Effector CD8-positive, alpha-beta T cell (primary cell): ENCODE results near the gene SPO11.

ENCODE experiments used
- DNase-seq: peaks from one replicate; lab custom pipeline; 2025; lab: John Stamatoyannopoulos, UW
- total RNA-seq, 4 experiments: gene quantifications; one replicate each; lab custom pipeline; 2026; lab: John Stamatoyannopoulos, UW

The SPO11 gene, protein sequence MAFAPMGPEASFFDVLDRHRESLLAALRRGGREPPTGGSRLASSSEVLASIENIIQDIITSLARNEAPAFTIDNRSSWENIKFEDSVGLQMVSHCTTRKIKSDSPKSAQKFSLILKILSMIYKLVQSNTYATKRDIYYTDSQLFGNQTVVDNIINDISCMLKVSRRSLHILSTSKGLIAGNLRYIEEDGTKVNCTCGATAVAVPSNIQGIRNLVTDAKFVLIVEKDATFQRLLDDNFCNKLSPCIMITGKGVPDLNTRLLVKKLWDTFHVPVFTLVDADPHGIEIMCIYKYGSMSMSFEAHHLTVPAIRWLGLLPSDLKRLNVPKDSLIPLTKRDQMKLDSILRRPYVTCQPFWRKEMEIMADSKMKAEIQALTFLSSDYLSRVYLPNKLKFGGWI
- total RNA-seq = 0 reads per million in 4 experiments

DNA sequence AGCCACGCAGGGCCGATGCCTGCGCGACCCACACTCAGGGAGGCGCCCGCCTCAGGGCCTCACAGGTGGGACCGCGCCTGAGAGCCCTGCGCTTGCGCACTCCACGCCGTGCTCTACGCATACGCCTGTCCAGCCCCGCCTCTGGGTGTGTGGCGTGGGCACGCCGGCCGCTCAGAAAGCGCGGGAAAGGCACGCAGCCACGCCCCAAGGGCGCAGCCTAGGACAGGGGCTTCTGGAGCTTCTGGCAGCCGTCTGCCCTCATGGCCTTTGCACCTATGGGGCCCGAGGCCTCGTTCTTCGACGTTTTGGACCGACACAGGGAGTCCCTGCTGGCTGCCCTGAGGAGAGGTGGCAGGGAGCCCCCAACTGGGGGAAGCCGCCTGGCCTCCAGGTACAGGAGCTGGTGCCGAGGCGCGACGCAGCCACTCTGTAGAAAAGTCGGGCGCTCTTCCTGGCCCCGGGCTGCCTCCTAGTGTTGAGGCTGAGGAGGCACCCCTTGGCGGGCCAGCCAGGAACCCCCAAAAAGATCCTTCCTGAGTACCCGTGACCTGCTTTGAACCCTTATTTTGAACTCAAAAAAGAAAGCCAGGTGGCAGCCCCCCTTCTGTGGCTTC, at the start of gene SPO11:
SPO11 (plus strand) TSS at position 196 of the 614 bp plus-strand sequence; CDS start at position 261, 65 bp downstream.
- no peak for DNase-seq

DNA sequence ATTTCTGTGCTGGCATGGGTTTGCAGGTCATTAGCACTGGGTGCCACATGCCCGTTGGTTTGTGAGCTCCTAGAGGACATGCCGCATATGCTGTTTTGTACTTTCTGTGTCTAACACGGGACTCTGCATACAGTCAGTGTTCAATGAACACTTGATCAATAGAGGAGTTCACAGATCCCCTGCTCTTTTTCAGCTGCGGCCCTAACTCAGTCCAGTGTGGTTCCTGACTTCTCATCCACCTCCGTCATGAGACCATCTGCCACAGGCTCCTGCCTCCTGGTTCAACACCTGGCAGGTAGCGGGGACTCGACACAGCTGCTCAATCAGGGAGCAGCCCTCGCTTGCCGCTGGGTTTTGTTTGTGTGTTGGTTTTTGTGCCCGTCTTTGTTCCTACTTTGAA, 49.4 kb upstream of the SPO11 start:
- no peak for DNase-seq

DNA sequence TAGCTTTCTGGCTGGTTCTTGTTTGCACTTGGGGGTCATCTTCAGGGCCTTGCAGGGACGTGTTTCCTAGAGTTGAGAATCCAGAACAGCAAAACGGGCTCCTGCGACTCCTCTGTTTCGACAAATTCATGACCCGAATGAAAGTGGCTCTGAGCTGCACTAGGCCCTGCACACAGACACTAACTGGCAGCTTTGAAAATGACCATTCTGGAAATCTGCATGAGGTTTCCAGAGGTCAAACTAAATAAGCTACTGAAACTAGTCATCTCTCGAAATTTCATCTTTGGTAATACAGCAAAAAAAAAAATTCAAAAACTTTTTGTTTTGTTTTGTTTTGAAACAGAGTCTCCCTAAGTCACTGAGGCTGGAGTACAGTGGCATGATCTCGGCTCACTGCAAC, 47.7 kb upstream of the SPO11 start:
- DNase-seq = no peak

DNA sequence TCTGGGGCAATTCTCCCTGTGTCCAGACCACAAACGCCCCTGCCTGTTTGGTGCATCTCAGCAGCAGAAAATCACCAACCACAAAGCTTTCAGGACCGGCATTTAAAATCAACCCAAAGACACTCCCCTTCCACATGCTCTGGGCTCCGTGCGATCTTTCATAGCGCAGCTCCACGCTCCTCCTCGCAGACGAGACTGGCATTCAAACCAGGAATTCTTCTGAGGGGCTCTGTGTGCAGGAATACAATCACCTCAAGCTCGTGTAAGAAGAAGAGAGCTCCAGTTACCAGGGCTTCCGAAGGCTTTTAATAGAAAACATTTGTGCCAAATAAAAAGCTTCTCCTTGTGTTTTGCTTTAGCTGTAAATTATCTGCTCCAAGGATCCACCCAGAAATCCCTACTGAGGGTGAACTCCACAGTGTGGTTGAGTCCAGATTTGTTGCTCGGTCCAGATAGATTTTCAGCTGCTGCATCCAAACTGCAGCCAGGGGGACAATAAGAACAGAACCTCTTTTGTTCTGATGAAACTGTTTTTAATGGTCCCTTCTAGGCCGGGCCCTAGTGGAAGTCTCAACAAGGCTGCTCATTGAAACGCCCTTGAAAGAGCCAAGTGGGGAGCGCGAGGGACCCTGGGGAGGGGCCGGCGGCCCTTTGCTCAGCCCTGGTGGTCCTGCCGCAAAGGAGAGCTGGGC, 46.8 kb upstream of the SPO11 start:
- no peak for DNase-seq

DNA sequence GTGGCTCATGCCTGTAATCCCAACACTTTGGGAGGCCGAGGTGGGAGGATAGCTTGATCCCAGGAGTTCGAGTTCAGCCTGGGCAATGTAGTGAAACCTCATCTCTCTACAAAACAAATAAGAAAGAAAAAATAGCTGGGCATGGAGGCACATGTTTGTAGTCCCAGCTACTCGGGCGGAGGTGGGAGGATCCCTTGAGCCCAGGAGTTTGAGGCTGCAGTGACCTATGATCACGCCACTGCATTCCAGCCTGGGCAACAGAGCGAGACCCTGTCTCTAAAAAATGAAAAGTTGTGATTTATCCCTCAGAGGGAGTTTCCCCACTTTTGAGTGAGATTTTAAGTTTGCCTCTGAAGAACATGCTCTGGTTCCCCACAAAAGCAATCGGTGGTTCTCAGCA, 45.7 kb upstream of the SPO11 start:
- DNase-seq = no peak

DNA sequence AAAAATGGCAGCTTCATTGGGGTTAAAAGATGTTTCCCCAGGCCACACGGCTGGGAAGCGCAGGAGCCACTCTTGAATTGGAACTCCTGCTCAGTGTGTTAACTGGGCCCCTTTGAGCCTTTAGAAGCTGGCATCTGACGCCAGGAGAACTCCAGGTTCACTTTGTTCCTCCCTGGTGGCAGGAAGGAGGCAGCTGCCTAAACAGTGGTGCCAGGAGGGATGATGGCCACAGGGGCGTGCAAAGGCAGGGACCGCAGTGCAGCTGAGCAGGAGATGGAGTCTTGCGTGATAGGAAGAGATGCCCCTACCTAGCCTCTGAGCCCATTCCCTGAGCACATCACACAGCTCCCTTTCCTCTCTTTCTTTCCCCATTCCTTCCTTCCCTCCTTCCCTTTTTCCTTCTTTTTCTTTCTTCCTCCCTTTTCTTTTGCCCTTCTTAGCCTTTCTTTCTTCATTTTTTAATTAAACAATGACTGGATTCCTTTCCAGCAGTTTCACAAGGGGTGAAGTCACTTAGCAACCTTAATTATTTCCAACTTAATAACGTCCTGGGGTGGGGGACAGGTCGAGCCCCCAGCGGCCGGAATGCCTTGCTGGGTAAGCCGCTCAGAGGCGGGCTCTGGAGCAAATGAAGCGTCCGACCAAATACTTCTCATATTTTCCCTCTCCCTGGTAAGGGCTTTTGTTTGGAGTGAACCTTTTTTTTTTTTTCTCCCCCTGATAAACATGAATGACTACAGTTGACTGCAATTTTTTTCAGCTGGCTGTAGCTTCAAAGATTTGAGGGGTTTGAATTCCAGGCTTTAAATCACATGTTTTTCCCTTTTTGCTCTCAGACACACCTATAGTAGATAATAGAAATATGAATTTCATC, 42.4 kb upstream of the SPO11 start:
- no peak for DNase-seq

DNA sequence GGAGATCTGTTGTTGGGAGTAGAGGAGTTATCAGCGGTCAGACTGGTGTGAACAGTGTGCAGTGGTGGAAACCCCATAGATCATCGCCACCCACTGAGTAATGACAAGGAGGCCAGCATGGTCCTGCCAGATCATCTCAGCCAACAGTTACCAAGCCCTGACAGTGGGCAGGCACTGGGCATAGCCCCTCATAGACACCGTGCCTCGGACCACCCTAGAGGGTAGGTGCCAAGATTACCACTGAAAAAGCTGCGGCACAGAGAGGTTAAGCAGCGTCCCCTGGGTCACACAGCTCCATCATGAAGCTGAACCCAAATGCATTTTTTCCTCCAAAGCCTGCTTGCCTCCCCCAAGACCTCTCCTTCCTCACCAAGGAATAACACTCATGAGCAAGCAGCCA, 41.7 kb upstream of the SPO11 start:
- DNase-seq = no peak

DNA sequence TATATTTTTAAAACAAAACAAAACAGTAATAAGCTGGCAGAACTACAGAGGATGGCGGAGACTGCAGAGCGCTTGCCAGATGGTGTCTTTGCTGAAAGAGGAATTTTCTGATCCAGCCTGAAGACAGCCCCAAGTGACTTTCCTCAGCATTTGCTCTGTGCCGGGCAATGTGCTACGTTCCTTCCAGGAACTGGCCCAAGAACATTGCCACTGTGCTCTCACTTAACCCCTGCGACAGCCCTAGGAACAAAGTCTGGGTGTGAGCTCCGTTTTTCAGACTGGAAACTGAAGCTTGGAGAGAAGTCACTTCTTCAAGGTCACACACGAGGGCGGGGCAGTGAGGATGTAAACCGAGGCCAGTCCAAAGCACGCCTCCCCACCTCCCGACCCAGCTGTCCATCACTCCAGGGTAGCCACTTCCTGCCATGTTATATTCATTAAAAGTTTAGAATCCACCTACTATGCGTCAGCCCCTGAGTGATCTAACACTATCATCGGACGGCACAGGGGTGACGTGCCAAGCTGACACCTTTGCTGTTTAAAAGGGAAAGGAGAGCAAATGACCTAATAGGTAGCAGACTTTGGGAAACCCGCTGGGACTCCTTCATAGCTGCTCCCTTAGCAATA, 40.8 kb upstream of the SPO11 start:
- no peak for DNase-seq

DNA sequence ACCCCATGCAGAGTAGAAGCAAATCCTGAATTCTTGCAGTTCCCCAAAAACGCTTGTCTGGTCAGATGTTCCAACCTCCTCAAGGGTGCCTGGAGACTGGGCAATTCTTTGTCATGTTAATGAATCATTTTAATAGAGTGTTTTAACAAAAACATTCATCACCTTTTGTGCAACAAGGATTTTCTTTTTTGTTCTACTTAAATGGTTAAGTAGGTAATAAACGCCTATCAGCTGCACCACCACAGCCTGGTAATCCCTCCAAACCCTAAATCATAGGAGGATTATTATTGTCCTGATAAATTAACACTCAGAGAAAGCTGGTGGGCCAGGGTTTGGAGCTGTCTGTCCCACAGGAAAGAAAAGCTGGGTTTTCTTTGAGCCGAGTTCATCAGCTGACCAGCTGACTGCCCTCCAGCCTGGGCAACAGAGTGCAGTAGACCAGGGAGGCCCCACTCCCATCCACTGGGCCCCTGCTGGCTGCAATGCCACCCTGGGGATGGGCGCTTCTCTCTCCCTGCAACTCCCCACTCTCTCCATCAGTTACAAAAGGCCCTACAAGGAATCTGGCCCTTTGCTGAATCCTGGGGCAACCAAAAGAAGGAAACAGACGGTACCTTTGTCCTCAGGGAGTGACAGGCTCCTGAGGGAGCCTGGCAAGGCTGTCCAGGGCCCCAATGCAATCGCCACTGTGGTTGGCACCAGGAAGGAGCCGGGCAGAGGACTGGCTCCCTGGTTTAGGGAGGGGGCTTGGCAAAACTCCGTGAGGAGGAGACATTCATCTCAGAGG, 40.0 kb upstream of the SPO11 start:
- DNase-seq = no peak

DNA sequence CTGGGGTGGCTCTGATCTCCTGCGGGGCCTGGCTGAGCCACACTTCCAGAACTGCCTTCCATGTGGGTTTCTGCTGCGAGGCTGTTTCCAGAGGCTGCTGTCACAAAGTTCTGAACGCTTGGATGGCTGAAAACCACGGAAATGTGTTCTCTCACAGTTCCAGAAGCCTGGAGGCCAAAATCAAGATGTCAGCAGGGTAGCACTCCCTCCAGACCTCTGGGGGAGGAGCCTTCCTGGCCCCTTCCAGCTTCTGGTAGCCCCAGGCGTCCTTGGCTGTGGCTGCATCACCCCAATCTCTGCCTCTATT, 39.5 kb upstream of the SPO11 start:
- DNase-seq = no peak

DNA sequence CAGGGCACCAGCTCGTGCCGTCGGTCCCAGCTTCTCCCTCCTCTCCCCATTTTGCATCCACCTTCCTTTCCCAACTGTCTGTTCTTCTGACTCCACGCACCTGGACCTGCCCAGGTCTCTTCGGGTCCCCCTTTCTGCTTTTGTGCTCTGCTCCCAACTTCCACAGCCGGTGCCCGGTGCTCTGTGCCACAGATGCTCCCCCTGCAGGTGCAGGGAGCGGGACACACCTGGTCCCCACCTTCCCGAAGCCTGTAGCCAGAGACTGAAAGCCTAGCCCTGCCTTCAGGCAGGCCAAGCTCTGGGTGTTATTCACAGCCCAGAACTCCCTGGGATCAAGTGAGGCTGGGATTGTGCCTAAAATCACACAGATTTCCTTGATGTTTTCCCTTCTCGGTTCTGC, 38.6 kb upstream of the SPO11 start:
- no peak for DNase-seq

DNA sequence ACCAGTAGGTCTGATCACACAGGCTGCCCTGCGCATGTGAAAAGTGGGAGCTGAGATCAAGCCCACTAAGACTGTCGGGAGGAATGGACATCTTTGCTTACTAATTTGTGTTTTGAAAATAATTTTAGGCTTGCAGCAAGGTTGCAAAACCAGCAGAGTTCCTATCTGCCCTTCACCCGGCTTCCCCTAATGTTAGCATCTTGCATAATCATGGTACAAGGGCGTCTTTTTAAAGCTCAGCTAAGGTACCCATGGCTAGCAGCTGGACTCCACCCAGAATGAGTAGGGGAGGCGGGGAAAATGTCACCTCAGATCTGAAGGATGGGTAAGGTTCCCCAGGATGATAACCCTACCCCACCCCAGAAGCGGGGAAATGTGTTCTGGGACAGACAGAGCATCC, 37.9 kb upstream of the SPO11 start:
- no peak for DNase-seq

DNA sequence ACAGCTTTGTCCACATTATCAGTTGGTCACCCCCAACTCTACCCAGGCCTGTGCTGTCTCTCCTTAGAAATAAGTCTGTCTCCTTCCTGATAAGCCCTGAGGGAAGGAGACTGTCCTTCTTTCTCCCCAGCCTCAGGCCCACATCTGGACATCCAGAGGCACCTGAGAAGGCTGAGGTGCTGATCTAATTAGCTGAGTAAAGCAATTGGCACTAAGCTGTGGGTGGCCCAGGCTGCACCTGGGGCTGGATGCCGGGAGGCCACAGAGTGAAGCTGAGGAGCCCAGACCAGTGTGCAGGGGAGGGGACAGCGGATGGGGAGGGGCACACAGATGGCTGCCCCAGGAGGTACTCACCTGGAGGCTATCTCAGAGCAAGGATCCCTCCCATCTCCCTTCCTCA, 37.0 kb upstream of the SPO11 start:
- DNase-seq = no peak

DNA sequence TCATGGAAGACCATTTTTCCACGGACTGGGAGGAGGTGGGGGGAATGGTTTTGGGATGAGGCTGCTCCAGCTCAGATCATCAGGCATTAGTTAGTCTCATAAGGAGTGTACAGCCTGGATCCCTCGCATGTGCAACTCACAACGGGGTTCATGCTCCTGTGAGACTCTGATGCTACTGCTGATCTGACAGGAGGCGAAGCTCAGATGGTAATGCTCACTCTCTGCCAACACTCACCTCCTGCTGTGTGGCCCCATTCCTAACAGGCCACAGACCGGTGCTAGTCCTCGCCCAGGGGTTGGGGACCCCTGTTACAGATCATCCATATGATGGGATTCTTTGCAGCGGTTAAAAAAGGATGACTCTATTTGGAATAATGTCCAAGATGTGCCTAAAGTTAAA, 35.6 kb upstream of the SPO11 start:
- no peak for DNase-seq

DNA sequence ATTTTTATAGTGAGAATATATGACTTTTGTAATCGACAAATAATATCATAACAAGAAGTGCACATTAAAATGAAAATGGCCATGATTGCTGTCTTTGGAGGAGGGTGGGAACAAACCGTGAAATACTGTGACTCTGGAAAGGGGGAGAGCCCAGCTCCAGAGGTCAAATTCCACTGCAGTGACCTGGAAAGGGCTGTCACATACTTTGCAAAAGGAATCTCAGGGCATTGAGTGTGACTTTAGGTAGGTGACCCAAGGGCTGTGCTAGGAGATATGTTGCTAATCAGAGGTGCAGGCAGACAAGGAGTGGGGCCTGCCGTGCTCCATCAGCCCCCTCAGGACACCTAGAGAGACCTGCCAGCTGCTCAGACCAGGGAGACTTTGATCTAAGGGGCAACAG, 35.1 kb upstream of the SPO11 start:
- DNase-seq = no peak

DNA sequence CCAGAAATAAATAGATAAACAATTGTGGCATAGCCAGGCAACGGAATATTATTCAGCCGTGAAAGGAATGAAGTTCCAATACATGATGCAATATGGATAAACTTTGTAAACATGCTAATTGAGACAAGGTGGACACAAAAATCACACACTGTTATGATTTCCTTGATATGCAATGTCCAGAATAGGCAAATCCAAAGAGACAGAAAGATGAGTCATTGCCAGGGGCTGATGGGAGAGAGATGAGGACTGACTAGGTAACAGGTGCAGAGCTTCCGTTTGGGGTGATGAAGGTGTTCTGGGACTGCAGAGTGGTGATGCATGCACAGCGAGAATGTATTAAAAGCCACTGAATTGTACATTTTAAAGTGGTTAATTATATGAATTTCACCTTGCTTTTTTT, 31.1 kb upstream of the SPO11 start:
- no peak for DNase-seq

DNA sequence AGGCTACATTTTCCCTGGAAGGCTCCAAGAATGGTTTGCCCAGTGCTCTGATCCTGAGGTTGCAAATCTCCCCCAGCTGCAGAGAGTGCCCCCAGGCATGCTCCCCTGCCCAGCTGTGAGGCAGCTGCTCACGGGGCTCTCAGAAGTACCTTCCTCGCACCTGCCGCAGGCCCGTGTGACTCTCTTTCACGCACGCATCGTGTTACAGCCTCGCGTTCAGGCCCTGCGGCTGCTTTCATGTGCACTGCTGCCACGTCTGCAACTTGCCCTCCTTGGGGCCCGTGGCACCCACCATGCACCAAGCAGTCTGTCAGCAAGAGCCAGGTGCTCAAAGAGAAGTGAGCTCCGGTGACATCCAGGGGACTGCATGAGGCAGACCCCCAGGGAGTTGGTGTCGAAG, 28.6 kb upstream of the SPO11 start:
- DNase-seq = no peak

DNA sequence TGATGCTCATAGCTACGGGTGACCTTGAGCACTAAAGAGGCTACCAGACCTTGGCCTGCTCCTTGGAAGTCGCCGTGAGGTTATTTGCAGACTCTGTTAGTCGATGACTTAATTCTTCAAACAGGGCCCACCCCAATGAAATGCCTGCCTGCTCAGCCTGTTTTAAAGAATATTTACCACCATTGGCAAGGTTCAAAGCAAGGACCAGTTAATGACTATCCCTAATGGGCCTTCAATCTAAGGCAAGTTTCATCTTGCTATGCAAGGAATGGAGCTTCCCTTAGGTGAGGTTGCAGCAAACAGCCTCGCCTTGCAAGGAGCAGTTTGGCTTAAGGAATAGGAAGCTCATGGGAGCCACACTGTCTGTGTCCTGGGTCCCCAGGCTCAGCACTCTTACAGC, 22.9 kb upstream of the SPO11 start:
- no peak for DNase-seq

DNA sequence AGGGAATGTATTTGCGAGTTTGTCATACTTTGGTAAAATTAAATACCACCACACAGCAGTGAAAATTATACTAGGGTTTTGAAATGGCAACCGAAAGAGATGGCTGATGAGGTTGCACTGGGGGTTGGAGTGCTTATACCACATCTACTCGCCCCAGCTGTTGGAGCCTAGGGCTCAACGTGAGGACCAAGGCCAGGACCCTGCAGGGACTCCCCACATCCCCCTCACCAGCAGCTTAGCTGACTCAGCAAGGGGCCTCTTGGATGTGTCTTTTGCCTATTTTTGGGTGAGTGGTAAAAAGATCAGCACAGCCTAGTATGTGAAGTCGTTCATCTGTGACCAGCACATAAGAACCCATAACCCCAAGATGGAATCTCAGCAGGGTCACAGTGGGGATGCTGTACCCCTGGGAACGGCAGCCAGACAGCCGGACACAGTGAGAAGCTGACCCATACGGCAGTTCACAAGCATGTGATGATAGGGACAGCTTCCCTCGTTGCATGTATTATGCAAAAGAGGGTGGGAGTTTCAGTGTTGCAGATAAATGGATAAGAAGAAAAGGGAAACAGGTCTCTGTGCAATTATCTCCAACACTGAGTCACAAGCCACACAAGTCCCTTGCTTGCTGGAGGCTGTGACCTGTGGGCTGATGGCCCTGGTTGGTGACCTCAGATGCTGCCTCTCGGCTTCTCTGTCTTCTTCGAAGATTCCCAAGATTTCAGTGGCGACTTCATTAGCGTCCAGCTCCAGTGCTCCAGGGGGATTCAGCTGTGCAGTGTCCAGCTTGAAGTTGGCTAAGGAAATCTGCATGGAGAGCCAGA, 20.9 kb upstream of the SPO11 start:
- DNase-seq = no peak

DNA sequence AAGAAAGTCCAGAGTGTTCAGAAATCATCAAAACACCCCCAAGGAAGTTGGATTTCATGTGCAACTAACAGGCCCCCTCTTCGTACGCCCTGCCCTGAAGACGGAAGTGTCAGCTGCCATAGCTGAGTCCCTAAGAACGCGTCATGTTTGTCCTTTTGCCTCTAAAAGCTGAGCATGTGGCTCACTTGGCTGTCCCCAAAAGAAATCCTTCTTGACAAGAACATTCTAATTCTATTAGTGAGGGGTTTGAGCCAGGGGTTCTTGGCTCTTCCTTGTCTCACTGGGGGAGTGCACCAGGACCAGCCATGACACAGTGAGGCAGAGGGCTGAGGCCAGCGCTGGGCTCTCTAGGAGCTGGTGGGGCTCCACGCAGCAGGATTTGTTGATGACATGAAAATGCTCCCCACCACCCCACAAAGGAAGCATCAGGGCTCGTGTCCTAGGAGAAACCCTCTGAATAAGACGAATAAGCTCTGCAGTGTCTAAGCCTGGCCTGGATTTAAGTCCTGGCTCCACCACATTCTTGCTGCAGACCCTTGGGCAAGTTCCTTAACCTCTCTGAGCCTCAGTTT, 20.0 kb upstream of the SPO11 start:
- DNase-seq = no peak
